SHP77 treated with DMSO at 0.1 percent for 48 hours (cell line): ENCODE measurements around the gene HCRTR1.

Source experiments
- DNase-seq: peaks from one replicate; lab custom pipeline; 2025; lab: John Stamatoyannopoulos, UW

HCRTR1 gene

GRCh38 chr1:31626223-31627207 is 9.0 kb downstream of the HCRTR1 start:
- no peak for DNase-seq

GRCh38 chr1:31627301-31627929 is 9.9 kb downstream of the HCRTR1 start:
- no peak for DNase-seq

DNA sequence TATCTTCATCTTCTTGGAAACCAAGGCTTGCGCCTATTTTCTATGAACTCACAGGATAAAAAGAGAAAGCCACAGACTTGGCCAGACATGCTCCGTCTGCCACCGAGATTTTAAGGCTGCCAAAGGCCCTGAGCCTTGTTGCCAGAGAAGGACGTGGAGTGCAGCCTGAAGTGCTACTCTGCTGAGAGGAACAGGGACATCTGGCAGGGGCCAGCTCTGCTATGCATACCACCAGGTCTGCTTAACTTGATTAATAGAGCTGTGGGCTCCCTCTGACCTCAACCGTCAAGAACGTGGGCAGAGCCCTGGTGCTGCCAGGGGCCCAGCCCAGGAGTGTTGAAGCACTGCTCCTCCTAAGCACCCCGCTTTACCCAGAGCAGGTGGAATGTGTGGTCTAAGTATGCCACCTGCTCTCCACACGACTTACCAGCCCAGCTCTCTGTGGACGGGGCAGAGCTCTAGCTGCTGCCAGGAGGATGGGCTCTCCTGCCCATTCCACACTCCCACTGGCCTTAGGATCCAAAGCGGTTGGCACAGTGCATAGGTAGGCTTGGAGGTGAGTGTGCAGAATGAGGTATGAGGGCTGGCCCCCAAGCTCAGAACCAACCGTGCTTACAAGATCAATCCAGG is 10.6 kb downstream of the HCRTR1 start:
- no peak for DNase-seq

DNA sequence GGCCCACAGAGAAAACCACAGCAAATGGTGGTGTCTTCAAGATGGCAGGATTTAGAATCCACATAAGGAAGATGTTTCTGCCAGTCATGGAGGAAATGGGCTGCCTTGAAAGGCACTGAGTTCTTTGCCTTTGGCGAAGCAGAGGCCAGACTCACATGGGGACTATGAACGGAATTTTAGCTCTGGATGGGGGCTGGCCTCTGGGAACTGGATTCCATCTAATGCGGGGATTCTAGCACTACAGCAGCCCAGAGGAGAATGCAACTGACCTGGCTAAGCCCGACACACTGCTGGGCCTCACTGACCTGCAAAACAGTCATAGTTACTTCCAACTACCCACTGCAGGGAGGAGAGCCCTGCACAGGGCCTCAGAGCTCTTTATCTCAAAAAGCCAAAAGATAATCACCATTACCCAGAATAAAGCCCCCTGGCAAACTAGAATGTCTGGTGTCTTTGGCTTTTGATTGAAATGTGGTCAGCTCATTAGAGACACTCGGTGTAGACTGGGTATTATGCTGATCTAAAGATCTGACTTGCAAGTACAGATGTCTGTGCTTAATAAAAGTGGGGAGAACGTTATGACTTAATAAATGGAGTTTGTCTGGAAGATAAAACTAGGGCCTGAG is 11.6 kb downstream of the HCRTR1 start:
- DNase-seq = no peak

DNA sequence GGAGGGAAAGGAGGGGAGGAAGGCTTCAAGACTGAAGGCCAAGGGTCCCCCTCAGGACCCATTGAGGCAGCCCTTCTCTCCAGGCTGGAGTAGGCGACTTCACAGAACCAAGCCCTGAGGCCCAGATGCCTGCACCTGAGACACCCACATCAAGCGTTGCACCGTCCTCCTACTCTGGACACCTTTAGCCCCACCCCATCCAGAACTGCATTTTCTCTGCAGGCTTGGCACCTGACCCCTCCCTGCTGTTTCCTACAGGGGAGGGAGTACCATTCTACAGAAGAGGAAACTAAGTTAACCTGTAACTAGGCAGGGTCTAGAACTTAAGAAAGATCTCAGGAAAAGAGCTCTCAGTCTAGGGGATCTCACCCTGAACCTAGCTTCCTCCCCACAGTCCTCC is 15.2 kb downstream of the HCRTR1 start:
- no peak for DNase-seq

DNA sequence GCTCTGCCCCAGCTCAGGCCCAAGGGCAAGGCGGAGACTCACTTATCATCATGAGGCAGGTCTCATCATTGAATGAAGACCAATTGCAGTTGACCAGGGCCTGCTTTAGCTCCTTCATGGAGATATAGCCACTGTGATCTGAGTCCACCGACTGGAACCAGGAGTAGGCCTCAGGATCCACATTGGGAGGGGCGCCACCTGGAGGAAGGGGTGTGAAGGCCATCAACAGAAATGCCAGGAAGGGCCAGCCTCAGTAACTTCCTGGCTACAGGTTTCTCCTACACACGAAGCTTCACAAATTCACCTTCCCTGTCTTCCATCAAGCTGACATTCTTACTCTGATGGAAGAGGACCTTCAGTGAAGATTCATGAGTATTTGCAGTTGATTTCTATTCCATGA is 15.6 kb downstream of the HCRTR1 start:
- DNase-seq = no peak

DNA sequence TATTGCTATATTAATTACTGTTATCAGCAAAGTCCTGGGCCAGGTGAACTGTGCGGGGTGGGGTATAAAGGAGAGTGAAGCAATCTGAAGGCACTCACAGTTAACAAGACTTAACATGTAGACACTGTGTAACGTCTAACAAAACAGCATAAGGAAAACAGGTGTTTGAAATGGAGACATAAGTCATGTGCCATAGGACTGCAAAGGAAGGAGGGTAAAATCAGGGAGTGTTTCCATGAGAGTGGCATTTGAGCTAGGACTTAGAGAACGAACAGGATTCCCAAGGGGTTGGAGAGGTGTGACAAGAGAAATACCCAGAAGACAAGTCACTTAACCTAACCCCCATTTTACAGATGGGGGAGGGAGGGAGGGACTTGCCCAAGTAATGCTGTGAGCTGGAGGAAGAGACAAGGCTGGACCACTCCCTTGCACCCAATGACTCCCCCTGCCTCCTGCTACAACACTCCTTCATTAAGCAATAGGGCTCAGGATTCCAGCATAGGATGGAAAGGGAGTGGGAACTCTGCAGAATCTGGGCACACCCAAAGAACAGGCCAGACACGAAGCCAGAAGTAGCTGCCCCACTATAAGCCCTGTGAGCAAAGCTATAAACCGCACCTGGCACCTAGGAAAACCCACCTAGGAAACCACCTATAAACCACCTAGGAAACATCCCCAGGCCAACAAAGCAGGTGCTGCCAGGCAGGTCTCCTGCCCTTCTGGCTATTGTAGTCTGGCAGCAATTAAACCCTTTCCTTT is 20.6 kb downstream of the HCRTR1 start:
- no peak for DNase-seq

GRCh38 chr1:31639543-31639942 is 22.1 kb downstream of the HCRTR1 start:
- no peak for DNase-seq

DNA sequence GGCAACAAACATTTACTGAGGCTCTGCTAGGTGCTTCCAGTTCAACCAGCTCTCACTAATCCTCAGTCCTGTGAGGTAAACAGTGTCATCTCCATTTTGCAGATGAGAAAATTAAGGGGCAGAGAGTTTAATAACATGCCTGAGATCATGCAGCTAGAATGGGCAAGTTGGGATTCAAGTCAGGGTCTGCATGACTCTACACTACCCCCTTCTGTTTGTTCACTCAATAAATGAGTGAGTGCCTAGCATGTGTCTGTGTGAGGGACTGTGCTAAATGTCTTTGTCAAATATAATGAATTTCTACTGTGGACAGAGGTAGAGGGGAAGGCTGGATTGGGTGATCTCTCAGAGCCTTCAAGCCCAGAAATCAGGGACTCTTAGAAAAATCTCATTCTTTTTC is 22.7 kb downstream of the HCRTR1 start:
- no peak for DNase-seq

DNA sequence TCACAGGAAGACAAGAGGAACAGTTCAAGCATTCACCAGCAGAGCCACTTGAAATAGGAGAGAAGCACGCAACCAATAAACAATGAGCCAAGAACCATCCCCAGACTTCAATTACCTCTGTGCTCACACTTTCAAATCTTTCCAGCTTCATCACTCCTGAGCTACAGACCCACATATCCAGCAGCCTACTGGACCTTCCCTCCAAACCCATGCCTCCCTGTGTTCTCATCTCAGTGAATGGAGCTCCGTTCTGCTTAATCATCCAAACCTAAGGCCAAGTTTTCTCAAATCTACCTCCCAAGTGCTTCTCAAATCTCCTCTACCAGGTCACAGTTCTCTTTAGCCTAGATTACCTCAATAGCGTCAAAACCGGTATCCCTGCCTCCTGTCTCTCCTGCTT is 23.5 kb downstream of the HCRTR1 start:
- no peak for DNase-seq

DNA sequence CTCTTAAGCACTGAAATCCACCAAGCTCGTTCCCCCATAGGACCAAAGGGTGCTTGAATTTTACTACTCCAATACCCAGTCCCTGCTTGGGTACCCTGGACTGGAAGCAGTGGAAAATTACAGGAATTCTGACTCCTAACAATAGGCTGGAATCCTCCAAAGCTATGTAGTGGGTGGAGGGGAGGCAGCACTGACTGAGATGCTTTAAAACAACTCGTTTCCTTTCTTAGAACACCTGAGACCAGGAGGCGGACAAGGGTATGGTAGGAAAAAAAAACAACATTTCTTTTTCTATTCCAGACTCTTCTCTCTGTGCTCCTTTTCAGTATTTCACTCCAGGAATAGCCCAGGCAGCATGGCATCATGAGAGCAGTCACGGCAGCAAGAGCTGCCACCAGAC is 24.9 kb downstream of the HCRTR1 start:
- DNase-seq = no peak

DNA sequence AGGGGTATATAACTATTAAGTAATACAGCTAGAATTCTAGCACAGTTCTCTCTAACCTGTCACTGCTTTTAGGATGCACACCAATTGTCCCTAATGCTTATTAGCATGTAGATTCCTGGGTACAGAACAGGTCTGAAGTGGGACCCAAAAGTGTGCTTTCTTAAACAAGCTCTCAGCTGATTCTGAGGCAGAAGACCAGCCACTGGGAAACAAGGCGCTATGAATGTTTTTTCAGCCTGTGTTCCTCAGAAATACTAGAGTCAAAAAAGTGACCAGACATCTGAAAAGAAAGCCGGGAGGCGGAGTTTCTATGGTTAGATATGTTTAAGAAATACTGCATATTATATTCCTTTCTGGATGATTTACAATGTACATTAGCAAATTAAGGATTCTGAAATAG is 25.4 kb downstream of the HCRTR1 start:
- no peak for DNase-seq

DNA sequence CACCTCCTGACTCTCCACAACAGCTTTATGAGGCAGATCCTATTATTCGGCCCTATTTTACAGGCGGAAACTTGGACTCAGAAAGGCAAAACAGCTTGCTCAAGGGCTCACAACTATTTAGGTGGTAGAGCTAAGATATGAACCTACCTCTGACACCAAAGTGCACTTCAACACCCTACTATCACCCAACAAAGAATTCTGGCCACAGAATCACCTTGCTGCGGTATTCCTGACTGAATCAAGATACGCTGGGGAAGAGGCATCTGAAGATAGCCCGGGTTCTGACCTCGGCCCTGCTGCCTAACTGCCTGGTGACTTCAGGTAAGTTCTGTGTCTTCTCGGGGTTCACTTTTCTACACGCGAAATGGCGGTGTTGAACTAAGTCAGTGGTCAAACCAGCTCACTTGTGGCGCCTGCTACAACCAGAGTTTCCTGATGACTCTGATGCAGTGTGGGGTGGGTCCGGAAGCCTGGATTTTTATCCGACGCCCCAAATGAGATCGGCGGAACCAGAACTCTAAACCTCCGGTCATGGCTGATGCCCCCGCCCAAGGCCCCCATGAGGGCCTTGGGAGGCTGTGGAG is 26.6 kb downstream of the HCRTR1 start:
- peak; percentile 55 for DNase-seq

DNA sequence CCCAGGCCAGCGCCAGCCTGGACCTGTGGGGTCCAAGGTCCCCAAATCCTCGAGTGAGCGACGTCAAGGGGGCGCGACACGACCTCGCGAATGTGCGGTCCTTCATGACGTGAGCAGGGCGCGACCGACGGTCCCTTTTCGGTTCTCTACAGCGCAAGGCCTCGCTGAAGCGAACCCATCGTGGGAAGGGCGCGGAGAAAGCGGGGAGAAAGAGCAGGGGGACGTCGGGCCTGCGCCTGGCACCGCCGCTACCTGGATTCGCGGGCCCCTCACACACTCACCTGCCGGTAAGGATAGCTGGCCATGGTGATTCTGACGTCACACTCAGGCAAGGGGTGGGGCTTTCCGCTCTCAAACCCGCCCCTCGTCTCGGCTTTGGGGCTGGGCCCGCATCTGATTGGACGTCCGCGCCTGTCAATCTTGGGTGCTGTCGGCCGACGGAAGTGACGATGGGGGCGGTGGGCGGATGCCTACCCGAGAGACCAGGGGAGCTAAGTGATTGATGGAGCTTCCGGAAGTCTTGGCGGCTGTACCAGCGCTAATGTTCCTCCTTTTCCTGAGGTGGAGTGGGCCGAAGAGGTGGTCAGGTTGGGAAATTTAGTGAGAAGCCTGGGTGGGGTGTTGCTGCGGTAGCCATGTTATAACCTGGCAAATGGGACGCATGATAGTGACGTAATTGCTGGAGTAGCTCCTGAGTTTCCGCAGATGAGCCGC is 27.2 kb downstream of the HCRTR1 start, which contains the start of gene PEF1:
TSS of gene PEF1 (minus strand) at position 317 of the 714 bp plus-strand sequence. CDS start at position 305, 12 bp downstream.
- peak; percentile 98 for DNase-seq

GRCh38 chr1:31645274-31645568 is 27.7 kb downstream of the HCRTR1 start:
- no peak for DNase-seq

DNA sequence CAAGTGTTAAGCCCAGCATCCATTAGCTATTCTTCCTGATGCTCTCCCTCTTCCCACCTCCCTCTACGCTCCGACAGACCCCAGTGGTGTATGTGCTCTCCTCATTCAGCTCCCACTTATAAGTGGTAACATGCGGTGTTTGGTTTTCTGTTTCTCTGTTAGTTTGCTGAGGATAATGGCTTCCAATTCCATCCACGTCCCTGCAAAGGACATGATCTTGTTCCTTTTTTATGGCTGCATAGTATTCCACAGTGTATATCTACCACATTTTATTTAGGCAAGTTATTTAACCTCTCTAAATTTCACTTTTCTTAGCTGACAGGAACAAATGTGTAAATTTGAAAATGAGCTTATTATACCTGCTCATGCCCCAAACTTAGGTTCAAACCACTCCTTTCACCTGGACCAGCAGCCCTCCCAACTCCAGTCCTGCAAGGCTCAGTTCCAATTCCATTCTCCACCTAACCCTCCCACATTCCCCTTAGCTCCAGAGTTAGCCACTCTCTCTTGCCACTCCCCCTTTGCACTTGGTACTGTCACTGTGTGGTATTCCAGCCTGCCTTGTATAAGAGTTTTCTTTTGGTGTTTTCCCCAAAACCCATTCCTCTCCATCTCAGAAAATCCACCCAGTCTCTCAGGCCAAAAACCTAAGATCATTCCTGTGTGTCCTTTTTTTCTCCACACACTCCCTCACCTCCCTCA is 28.9 kb downstream of the HCRTR1 start:
- no peak for DNase-seq

GRCh38 chr1:31647106-31647505 is 29.6 kb downstream of the HCRTR1 start:
- no peak for DNase-seq

GRCh38 chr1:31648190-31648589 is 30.7 kb downstream of the HCRTR1 start:
- DNase-seq = no peak

GRCh38 chr1:31648641-31649357 is 31.3 kb downstream of the HCRTR1 start:
- no peak for DNase-seq
